Breast epithelium (tissue), 4 donors: ENCODE results near the gene LPO. TPM values are rescaled to one million over a fixed set of nuclear protein-coding genes. Genes with fewer than 3 reads are reported as not detected.
A peak's percentile ranks its signal among the peaks of the same experiment; 100 is the strongest.

Experiments
- DNase-seq, 2 donors: peaks; one replicate each; pipeline ENCODE4 v3.0.0-alpha.2; 2019; ENCODE audit warnings: low spot score in 2 of 2
- H3K27ac ChIP-seq, 2 donors: fragments of 200-600 bp; sonication (generic) in 1 of 2; one replicate each; pipeline ENCODE4 v1.5.1; 2016 to 2019; ENCODE audit warnings: mild to moderate bottlenecking in 1 of 2
- H3K27me3 ChIP-seq, 2 donors: fragments of 200-600 bp; sonication (generic) in 1 of 2; one replicate each; pipeline versions ENCODE4 v1.5.1 to v1.6.0; 2017 to 2019; ENCODE audit warnings: control low read depth in 1 of 2, mild to moderate bottlenecking in 1 of 2
- H3K36me3 ChIP-seq: fragments of 200-600 bp; one replicate; pipeline ENCODE4 v1.5.1; 2019
- H3K4me1 ChIP-seq, 2 donors: fragments of 200-600 bp; sonication (generic); one replicate each; pipeline ENCODE4 v1.5.1; 2016 to 2019; ENCODE audit warnings: control low read depth in 1 of 2
- H3K4me3 ChIP-seq, 3 donors: fragments of 200-600 bp; sonication (generic); 1 replicate in 2 of 3; 2 replicates in 1 of 3; pipeline ENCODE4 v1.5.1; 2016 to 2019; ENCODE audit warnings: mild to moderate bottlenecking in 3 of 3, moderate library complexity in 2 of 3
- H3K9me3 ChIP-seq, 2 donors: fragments of 200-600 bp; sonication (generic) in 1 of 2; one replicate each; pipeline ENCODE4 v1.5.1; 2016 to 2019; ENCODE audit warnings: control low read depth in 1 of 2
- POLR2A ChIP-seq: fragments of 450-650 bp; IDR thresholded peaks from one replicate; pipeline ENCODE4 v1.6.1; 2016; ENCODE audit warnings: antibody characterized with exemption, mild to moderate bottlenecking, moderate library complexity
- POLR2AphosphoS5 ChIP-seq, 3 donors: sonication (generic); formaldehyde crosslinking; IDR thresholded peaks; one replicate each; pipeline ENCODE4 v1.6.1; 2017; ENCODE audit warnings: antibody characterized with exemption in 3 of 3
- intact Hi-C: fragments of 100-400 bp; cut with DNase I; formaldehyde crosslinking; loops from one replicate; pipeline ENCODE4 v1.15.1; 2023; ENCODE audit warnings: low total_unique reads
- total RNA-seq, 3 donors: library from RNA; depleted of rRNA; stranded (reverse); fragments of >200 nt; gene quantifications; one replicate each; pipeline ENCODE4 v1.1.0, GENCODE V29; 2016
- TF ChIP-seq, protein P1 (sequence below), 3 donors: fragments of 450-650 bp; IDR thresholded peaks; one replicate each; pipeline ENCODE4 v1.5.1; 2016 to 2017; ENCODE audit warnings: antibody characterized with exemption in 3 of 3, mild to moderate bottlenecking in 3 of 3, moderate library complexity in 3 of 3

The LPO gene
- total RNA-seq, 3 donors from 2014 or later, result 0.29 TPM; not detected in 2

DNA sequence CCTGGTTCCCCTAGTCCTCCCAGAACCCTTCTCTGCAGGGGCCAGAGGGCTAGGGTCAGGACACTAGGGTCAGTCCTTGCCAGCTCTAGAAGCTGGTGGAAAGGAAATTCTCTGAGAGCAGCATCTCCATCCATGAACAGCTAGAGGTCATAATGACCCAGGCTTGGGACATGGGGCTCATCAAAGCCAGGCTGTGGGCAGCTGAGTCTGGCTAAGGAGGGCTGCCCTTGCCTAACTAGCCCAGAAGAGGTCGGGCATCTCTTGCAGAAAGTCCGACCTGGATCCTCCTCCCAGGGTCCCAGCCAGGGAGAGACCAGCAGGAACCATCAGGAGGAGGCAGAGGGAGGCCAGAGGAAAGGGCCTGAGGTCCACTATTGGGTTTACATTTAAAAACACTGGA lies 38.0 kb downstream of the LPO start:
- Histone ChIP-seq H3K27ac (no peak overlapping the region), H3K4me1 (peaks cover 0 to 6% of the 10 kb centered on the region in 2 donors), H3K36me3 (no peaks in the 10 kb centered on the region), H3K27me3 (peaks cover 0 to 10% of the 10 kb centered on the region in 2 donors), H3K4me3 (no peak overlapping the region), H3K9me3 (no peaks in the 10 kb centered on the region)
- TF ChIP-seq POLR2A, result no peak
- no peak for TF ChIP-seq POLR2AphosphoS5 (IDR thresholded peaks at IDR 0.05)
- TF ChIP-seq, protein P1, sequence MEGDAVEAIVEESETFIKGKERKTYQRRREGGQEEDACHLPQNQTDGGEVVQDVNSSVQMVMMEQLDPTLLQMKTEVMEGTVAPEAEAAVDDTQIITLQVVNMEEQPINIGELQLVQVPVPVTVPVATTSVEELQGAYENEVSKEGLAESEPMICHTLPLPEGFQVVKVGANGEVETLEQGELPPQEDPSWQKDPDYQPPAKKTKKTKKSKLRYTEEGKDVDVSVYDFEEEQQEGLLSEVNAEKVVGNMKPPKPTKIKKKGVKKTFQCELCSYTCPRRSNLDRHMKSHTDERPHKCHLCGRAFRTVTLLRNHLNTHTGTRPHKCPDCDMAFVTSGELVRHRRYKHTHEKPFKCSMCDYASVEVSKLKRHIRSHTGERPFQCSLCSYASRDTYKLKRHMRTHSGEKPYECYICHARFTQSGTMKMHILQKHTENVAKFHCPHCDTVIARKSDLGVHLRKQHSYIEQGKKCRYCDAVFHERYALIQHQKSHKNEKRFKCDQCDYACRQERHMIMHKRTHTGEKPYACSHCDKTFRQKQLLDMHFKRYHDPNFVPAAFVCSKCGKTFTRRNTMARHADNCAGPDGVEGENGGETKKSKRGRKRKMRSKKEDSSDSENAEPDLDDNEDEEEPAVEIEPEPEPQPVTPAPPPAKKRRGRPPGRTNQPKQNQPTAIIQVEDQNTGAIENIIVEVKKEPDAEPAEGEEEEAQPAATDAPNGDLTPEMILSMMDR (IDR thresholded peaks at IDR 0.05), result no peak
- DNase-seq, result no peak
- intact Hi-C loops, result no loop called here

DNA sequence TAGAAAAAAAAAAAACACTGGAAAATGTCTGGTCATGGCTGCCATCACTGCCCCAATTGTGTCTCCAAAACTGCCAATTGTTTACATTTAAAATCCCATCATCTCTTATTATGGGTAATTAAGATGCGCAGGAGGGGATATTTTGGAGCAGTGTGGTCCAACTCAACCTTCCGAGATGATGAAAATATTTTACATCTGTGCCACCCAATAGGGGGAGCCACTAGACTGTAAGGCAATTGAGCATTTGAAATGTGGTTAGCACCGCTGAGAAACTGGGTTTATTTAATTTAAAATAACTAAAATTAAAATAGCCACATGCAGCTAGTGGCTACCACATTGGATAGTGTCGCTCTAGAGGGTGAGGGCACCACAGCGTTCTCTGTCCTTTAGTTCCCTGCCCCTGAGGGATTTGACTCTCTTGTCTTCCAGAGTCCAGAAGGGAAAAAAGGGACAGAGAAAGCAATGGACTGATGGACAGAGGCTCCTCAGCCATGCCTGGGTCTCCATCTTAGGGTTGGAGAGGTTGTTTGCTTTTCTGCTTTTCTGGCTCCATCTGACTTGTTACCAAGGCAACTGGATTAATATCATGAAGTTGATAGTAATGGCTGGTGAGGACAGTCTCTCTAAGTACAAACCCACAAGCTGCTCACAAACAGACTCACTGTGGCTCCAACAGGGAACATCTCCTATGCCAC lies 38.9 kb downstream of the LPO start:
- TF ChIP-seq, protein P1 (IDR thresholded peaks at IDR 0.05), result no peak
- TF ChIP-seq POLR2AphosphoS5 (IDR thresholded peaks at IDR 0.05) (no peak), POLR2A (no peak)
- Histone ChIP-seq H3K4me1 (peaks cover 0 to 6% of the 10 kb centered on the region in 2 donors), H3K27ac (no peak overlapping the region), H3K9me3 (no peaks in the 10 kb centered on the region), H3K36me3 (no peaks in the 10 kb centered on the region), H3K27me3 (peaks cover 0 to 10% of the 10 kb centered on the region in 2 donors), H3K4me3 (no peak overlapping the region)
- intact Hi-C loops, result no loop called here
- no peak for DNase-seq

DNA sequence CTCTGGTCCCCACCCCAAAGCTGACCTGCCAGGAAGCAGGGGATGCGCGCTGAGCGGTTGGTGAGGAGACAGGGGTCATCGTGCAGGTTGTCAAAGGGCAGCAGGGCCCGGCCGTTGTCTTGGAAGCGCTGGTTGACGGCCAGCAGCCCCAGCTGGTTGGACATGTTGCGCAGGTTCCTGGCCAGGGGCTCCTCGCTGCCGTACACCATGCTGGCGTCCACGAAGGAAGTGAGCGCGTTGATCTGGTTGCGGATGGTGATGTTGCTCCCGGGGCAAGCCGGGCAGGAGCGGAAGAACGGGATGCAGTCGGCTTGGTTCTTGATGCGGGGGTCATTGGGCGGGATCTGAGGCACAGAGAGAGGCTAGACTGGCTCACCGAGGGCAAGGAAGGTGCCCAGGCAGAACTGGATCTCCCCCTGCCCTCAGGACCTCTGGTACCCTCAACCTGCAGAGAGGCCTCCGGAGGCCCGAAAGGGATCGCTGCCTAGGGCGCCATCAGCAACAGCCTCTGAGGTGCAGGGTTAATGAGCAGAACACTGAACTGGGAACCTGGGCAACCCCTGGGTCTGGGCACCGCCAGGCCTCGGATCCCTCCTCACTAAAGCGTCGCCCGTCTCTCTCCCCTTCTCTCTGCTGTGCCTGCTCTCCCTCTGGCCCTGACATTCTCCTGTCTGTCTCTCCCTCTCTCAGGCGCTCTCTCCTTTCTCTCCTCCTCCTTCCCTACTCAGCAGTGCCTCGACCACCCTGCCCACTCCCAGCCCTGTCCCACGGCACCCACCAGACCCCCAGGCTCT lies 39.6 kb downstream of the LPO start:
- TF ChIP-seq, protein P1 (IDR thresholded peaks at IDR 0.05), result no peak
- TF ChIP-seq POLR2A (no peak), POLR2AphosphoS5 (IDR thresholded peaks at IDR 0.05) (no peak)
- Histone ChIP-seq H3K4me3 (no peak overlapping the region), H3K27ac (peak overlapping the region in 1 of 2 donors; percentile 7)

DNA sequence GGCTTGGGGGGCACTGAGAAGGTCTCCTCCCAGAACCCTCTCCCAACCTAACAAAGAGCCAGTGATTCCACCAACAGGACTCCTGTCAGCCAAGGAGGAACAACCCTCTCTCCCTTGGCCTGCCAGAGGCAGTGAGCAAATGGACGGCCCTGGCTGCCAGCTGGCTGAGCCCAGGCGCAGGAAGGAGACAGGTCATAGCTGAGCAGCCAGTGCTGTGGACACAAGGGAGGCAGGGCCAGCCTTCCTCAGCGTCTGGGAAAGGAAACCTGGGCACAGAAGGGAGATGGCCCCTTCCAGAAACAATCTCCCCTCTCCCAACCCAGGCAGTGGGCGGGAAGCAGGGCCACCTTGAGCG lies 40.3 kb downstream of the LPO start:
- peaks cover 0 to 10% of the 10 kb centered on the region in 2 donors for H3K27me3 ChIP-seq
- TF ChIP-seq, protein P1 (IDR thresholded peaks at IDR 0.05), result no peak
- no peak for TF ChIP-seq POLR2A
- TF ChIP-seq POLR2AphosphoS5 (IDR thresholded peaks at IDR 0.05), result no peak
- no peaks in the 10 kb centered on the region for H3K9me3 ChIP-seq
- no peaks in the 10 kb centered on the region for H3K36me3 ChIP-seq
- peak overlapping the region in 2 of 3 donors; percentile 40 to 64 for H3K4me3 ChIP-seq
- no peak overlapping the region for H3K27ac ChIP-seq
- peaks cover 0 to 6% of the 10 kb centered on the region in 2 donors for H3K4me1 ChIP-seq
- intact Hi-C loops, result no loop called here
- no peak for DNase-seq

More for the DNA sequence above, 39.6 kb downstream of the LPO start:
- Histone ChIP-seq H3K27me3 (peaks cover 0 to 10% of the 10 kb centered on the region in 2 donors), H3K9me3 (no peaks in the 10 kb centered on the region), H3K36me3 (no peaks in the 10 kb centered on the region), H3K4me1 (peaks cover 0 to 6% of the 10 kb centered on the region in 2 donors)
- no peak for DNase-seq
- intact Hi-C loops, result no loop called here
